GM19238 (cell line): Measurements from ENCODE around the gene GLIPR2.

Experiments
- DNase-seq: peaks from one replicate; pipeline ENCODE4 v3.0.0; 2011; ENCODE audit warnings: low spot score; ENCODE audit not compliant: insufficient read length

Gene GLIPR2

GRCh38 chr9:36192196-36192595 is 55.7 kb downstream of the GLIPR2 start:
- no peak for DNase-seq

- DNase-seq = no peak
Measured at GRCh38 chr9:36193023-36193422, 56.5 kb downstream of the GLIPR2 start.

GRCh38 chr9:36194326-36195000 is 57.9 kb downstream of the GLIPR2 start:
- no peak for DNase-seq

- DNase-seq = no peak
Measured at GRCh38 chr9:36204906-36205547, 68.5 kb downstream of the GLIPR2 start.

GRCh38 chr9:36207016-36207415 is 70.5 kb downstream of the GLIPR2 start:
- DNase-seq = no peak

- no peak for DNase-seq
Measured at GRCh38 chr9:36207546-36208012, 71.0 kb downstream of the GLIPR2 start.

GRCh38 chr9:36208521-36209253 is 72.2 kb downstream of the GLIPR2 start:
- DNase-seq = no peak

- DNase-seq = no peak
Measured at GRCh38 chr9:36210722-36211121, 74.2 kb downstream of the GLIPR2 start.

- no peak for DNase-seq
Measured at GRCh38 chr9:36211510-36211909, 75.0 kb downstream of the GLIPR2 start.

- no peak for DNase-seq
Measured at GRCh38 chr9:36213387-36213786, 76.9 kb downstream of the GLIPR2 start.
